ENCODE results near the gene ZKSCAN3. TPM values are rescaled to one million over a fixed set of nuclear protein-coding genes. Genes with fewer than 3 reads are reported as not detected.

ZKSCAN3 gene
- polyA plus RNA-seq, 4 donors = 8.8 to 12.2 (median 10.4) TPM

Other genes with a start within 250 kb of the ZKSCAN3 start
- gene ZSCAN16, start 225.3 kb upstream of the ZKSCAN3 start, polyA plus RNA-seq (ENCODE audit: insufficient read length in 4 of 4) = 10 to 100 TPM in 3 of 4 donors, 1 to 10 TPM in 1; 6.5 to 14.0 (median 10.8) TPM
- gene ZKSCAN8, start 208.1 kb upstream of the ZKSCAN3 start, polyA plus RNA-seq (ENCODE audit: insufficient read length in 4 of 4) = 10 to 100 TPM; 38.5 to 45.6 (median 42.0) TPM
- gene ZSCAN9, start 124.7 kb upstream of the ZKSCAN3 start, polyA plus RNA-seq (ENCODE audit: insufficient read length in 4 of 4) = 10 to 100 TPM; 27.7 to 38.5 (median 30.7) TPM
- gene ZKSCAN4, start 97.7 kb upstream of the ZKSCAN3 start, polyA plus RNA-seq (ENCODE audit: insufficient read length in 4 of 4) = 10 to 100 TPM; 10.6 to 12.2 (median 11.8) TPM
- 1 to 10 TPM in 3 of 4 donors, under 1 TPM in 1; 0.91 to 3.0 (median 2.3) TPM for gene NKAPL, start 90.7 kb upstream of the ZKSCAN3 start, polyA plus RNA-seq (ENCODE audit: insufficient read length in 4 of 4)
- 10 to 100 TPM; 36.4 to 40.3 (median 37.8) TPM for gene ZSCAN26, start 82.8 kb upstream of the ZKSCAN3 start, polyA plus RNA-seq (ENCODE audit: insufficient read length in 4 of 4)
- gene PGBD1, start 68.4 kb upstream of the ZKSCAN3 start, polyA plus RNA-seq (ENCODE audit: insufficient read length in 4 of 4) = 10 to 100 TPM in 3 of 4 donors, 1 to 10 TPM in 1; 9.6 to 12.3 (median 10.8) TPM
- 10 to 100 TPM in 3 of 4 donors, 1 to 10 TPM in 1; 9.1 to 11.0 (median 10.5) TPM for gene ZSCAN31, start 13.8 kb upstream of the ZKSCAN3 start, polyA plus RNA-seq (ENCODE audit: insufficient read length in 4 of 4)
- 10 to 100 TPM; 10.9 to 16.8 (median 15.0) TPM for gene ZSCAN12, start 49.8 kb downstream of the ZKSCAN3 start, polyA plus RNA-seq (ENCODE audit: insufficient read length in 4 of 4)
- 10 to 100 TPM; 13.1 to 17.8 (median 15.3) TPM for gene ZSCAN23, start 93.5 kb downstream of the ZKSCAN3 start, polyA plus RNA-seq (ENCODE audit: insufficient read length in 4 of 4)
- gene GPX6, start 165.8 kb downstream of the ZKSCAN3 start, polyA plus RNA-seq (ENCODE audit: insufficient read length in 4 of 4) = not detected
- not detected for gene GPX5, start 175.9 kb downstream of the ZKSCAN3 start, polyA plus RNA-seq (ENCODE audit: insufficient read length in 4 of 4)

Measured in left renal pelvis (tissue), 4 donors.